Activated naive CD8-positive, alpha-beta T cell treated with anti-CD3 and anti-CD28 coated beads, Interleukin-2, amount 10 ng/mL, durations not matched to agents 7 days and 5 days (primary cell): ENCODE measurements around the gene C1orf232. TPM values are rescaled to one million over a fixed set of nuclear protein-coding genes. Genes with fewer than 3 reads are reported as not detected.
A peak's percentile ranks its signal among the peaks of the same experiment; 100 is the strongest.

Experiments used
- ATAC-seq: fragments of 150-1000 bp; cut with Tn5 transposase; one replicate; pipeline ENCODE4 v1.10.0; 2021; ENCODE audit warnings: low read depth, moderate library complexity
- POLR2A ChIA-PET: fragments of 350-600 bp; sonication (Branson Sonifier 250); formaldehyde crosslinking; loops from one replicate; lab custom pipeline; 2021; ENCODE audit warnings: antibody characterized with exemption; lab: Charles Lee
- DNase-seq: peaks from one replicate; pipeline ENCODE4 v3.0.0; 2021
- H3K27ac Mint-ChIP-seq: one replicate; pipeline ENCODE4 v1.8.0; 2022; ENCODE audit warnings: mild to moderate bottlenecking, mixed read lengths
- H3K27me3 Mint-ChIP-seq: one replicate; pipeline ENCODE4 v1.8.0; 2022; ENCODE audit warnings: mild to moderate bottlenecking, moderate library complexity, mixed read lengths
- H3K36me3 Mint-ChIP-seq: one replicate; pipeline ENCODE4 v1.8.0; 2021; ENCODE audit warnings: mild to moderate bottlenecking, mixed read lengths
- H3K4me1 Mint-ChIP-seq: one replicate; pipeline ENCODE4 v1.8.0; 2021; ENCODE audit warnings: mixed read lengths
- H3K4me3 Mint-ChIP-seq: one replicate; pipeline ENCODE4 v1.8.0; 2022; ENCODE audit warnings: mild to moderate bottlenecking, moderate library complexity, mixed read lengths
- H3K9me3 Mint-ChIP-seq: one replicate; pipeline ENCODE4 v1.8.0; 2021; ENCODE audit warnings: mixed read lengths
- total RNA-seq, 2 experiments: library from RNA; stranded (reverse); gene quantifications; one replicate each; pipeline ENCODE4 v1.2.3, GENCODE V29; 2021

The C1orf232 gene
- total RNA-seq, 2 experiments from 2014 or later: not detected

GRCh38 chr1:26121854-26122773 is 46.6 kb downstream of the C1orf232 start:
- H3K4me3 Mint-ChIP-seq: no peak overlapping the region
- H3K27me3 Mint-ChIP-seq: no peaks in the 10 kb centered on the region
- ATAC-seq (no peak), DNase-seq (no peak)
- H3K4me1 Mint-ChIP-seq: peaks cover 45% of the 10 kb centered on the region
- no peak overlapping the region for H3K27ac Mint-ChIP-seq
- POLR2A ChIA-PET: interaction anchor here (1.4 to 4.8 kb wide), 2 partner anchors 10 to 17 kb away, joined by 8 to 40 read pairs; partner anchors contain the start of gene PDIK1L
- H3K36me3 Mint-ChIP-seq: peaks cover 34% of the 10 kb centered on the region
- no peaks in the 10 kb centered on the region for H3K9me3 Mint-ChIP-seq

GRCh38 chr1:26119892-26120608 is 48.7 kb downstream of the C1orf232 start:
- no peaks in the 10 kb centered on the region for H3K9me3 Mint-ChIP-seq
- peak overlapping the region; percentile 80 for H3K27ac Mint-ChIP-seq
- H3K4me3 Mint-ChIP-seq: peak overlapping the region; percentile 58
- peak; percentile 60 for ATAC-seq
- no peak for DNase-seq
- H3K36me3 Mint-ChIP-seq: peaks cover 31% of the 10 kb centered on the region
- POLR2A ChIA-PET: interaction anchor here (0.6 to 1.3 kb wide), 3 partner anchors 19 to 72 kb away, joined by 3 to 5 read pairs (median 5); no protein-coding TSS in a partner anchor
- H3K4me1 Mint-ChIP-seq: peaks cover 35% of the 10 kb centered on the region
- no peaks in the 10 kb centered on the region for H3K27me3 Mint-ChIP-seq

- POLR2A ChIA-PET: interaction anchor here (1.5 to 3.1 kb wide), 3 partner anchors 9 to 12 kb away, joined by 11 to 40 read pairs (median 32); no protein-coding TSS in a partner anchor
- Mint-ChIP-seq H3K36me3 (peaks cover 22% of the 10 kb centered on the region), H3K27ac (no peak overlapping the region), H3K27me3 (no peaks in the 10 kb centered on the region), H3K4me3 (no peak overlapping the region), H3K9me3 (no peaks in the 10 kb centered on the region), H3K4me1 (peaks cover 31% of the 10 kb centered on the region)
- DNase-seq: no peak
- no peak for ATAC-seq
Observed at GRCh38 chr1:26114165-26114927, 54.4 kb downstream of the C1orf232 start.

Other genes with a start within 250 kb of the C1orf232 start
- 10 to 100 TPM; 13.5 to 15.4 TPM for gene PAFAH2, start 170.9 kb downstream of the C1orf232 start, total RNA-seq
- not detected for gene EXTL1, start 147.2 kb downstream of the C1orf232 start, total RNA-seq
- not detected for gene SLC30A2, start 122.8 kb downstream of the C1orf232 start, total RNA-seq
- not detected for gene TRIM63, start 101.3 kb downstream of the C1orf232 start, total RNA-seq
- 10 to 100 TPM; 21.2 to 22.1 TPM for gene PDIK1L, start 57.1 kb downstream of the C1orf232 start, total RNA-seq
- gene FAM110D, start 9.9 kb downstream of the C1orf232 start, total RNA-seq: not detected
- 10 to 100 TPM; 26.5 to 31.0 TPM for gene ZNF593, start 945 bp upstream of the C1orf232 start, total RNA-seq
- gene ZNF593OS, start 2.9 kb upstream of the C1orf232 start, total RNA-seq: not detected
- gene CNKSR1, start 8.5 kb upstream of the C1orf232 start, total RNA-seq: 1 to 10 TPM; 4.5 to 6.0 TPM
- not detected for gene CATSPER4, start 21.6 kb upstream of the C1orf232 start, total RNA-seq
- gene CEP85, start 65.2 kb upstream of the C1orf232 start, total RNA-seq: 10 to 100 TPM; 36.0 to 37.2 TPM
- 100 to 1,000 TPM; 531 to 542 TPM for gene SH3BGRL3, start 111.1 kb upstream of the C1orf232 start, total RNA-seq
- gene UBXN11, start 137.7 kb upstream of the C1orf232 start, total RNA-seq: 10 to 100 TPM; 60.5 to 64.1 TPM
- gene CD52, start 149.0 kb upstream of the C1orf232 start, total RNA-seq: 1,000 to 10,000 TPM; 1,078 to 1,088 TPM
- gene CRYBG2, start 185.2 kb upstream of the C1orf232 start, total RNA-seq: 10 to 100 TPM in 1 of 2 experiments, 1 to 10 TPM in 1; 7.9 to 10.3 TPM
- gene ZNF683, start 203.8 kb upstream of the C1orf232 start, total RNA-seq: 1 to 10 TPM; 9.3 to 9.9 TPM
- gene LIN28A, start 241.9 kb upstream of the C1orf232 start, total RNA-seq: not detected